ENCODE results near the gene CYB5R4.
A peak's percentile ranks its signal among the peaks of the same experiment; 100 is the strongest.
"Not testable (repeated sequence)": the region's sequence is repeated elsewhere in the genome, so short reads cannot be mapped to it uniquely, and the experiment has no call there.

The CYB5R4 gene

DNA sequence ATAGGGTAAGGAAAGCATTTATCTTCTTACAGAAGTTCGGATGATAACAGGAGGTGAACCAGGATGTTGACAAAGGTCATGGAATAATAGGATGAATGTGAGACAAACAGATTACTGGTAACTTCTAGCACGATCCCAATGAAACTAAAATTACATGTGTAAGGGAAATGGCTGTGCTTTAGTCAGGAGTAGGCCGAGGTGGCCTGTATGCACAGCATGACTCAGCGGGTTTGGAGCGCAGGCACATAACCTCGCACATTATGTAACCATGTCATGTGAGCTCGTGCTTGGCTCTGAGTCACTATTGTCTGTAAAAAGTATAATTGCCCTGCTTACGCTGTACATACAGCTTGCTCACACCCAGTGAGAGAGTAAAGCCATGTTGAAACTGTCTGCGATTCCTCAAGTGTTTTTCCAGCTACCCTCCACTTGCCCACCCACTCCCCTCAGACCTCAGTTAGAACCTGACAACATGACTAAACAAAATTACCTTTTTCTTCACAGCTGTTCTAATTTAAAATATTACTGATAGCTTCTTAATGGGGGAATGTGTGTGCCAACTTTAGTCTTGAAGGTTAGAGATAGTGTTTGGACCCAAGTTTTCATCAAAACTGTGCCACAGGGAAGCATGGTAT, 8.2 kb downstream of the CYB5R4 start:
- no peak for FAIRE-seq

GRCh38 chr6:83868639-83869038, 9.2 kb downstream of the CYB5R4 start:
- FAIRE-seq, result no peak

DNA sequence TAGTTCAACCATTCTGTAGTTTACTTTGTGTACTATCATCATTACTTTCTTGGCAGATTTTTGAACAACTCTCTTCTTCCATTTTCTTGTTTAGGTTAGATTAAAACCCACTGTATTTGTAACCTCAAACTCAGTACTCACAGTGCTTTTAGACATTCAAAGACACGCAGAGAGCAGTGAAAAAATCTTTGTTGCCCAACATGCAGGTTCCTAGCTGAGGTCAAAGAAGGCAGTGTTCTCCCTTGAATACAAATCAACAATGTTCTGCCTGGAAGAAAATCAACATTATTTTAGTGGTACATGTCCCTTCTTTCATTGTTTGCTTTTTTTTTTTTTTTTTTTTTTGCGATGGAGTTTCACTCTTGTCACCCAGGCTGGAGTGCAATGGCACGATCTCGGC, 11.2 kb downstream of the CYB5R4 start:
- FAIRE-seq, result no peak

GRCh38 chr6:83872386-83873118, 13.1 kb downstream of the CYB5R4 start:
- FAIRE-seq, result no peak

- FAIRE-seq, result no peak
Measured at GRCh38 chr6:83873869-83874268, 14.4 kb downstream of the CYB5R4 start.

DNA sequence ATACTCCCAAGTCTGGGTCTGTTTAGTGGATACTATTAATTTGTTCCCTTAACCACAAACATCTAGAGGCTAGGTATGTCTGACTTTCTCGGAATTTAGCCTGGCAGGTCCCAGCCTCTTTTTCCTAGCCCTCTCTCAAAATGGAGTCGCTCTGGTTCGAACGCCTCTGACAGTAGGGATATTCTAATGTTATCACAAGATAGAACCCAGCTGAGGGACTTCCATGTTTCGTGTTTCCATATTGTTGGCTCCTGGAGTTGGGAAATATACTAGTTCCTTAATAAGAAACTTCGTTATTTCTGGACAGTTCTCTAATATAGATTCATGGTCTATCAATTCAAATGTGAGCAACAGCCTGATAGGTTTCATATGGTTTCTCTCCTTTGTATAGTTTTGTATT, 16.4 kb downstream of the CYB5R4 start:
- FAIRE-seq, result no peak

DNA sequence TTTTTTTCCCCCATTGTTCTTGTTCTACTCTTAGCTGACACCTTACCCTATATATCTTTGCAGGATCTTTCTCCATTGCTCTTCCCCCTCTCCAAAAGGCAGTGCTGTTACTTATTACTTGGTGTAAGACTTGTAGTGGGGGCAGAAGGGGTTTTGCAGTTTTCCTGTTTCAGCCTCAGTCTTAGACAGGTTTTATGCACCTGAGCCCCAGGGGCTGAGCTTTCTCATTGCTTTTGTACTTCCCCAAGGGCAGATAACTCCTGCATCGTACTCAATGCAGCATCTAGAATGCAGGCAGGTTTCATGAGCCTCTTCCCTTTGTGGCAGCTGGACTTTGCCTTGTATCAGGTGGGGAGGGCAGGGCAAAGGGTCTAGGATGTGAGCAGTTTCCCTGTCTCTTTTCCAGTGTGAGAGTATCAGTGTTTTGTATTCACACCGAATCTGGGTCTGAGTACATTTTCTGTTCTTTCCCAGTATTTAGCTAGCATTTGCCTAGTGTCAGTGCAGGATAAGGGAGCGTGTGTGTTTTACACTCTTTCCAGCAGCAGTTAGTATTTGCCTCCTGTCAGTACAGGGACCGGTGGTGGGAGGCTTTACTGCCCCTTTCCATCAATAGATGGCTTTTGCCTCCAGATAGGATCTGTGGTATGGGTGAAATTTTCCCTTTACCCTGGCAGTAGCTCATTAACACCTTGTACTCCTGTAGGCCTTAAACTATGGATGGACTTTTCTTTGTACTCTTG, 19.6 kb downstream of the CYB5R4 start:
- no peak for FAIRE-seq

GRCh38 chr6:83879746-83880145, 20.3 kb downstream of the CYB5R4 start:
- no peak for FAIRE-seq

- FAIRE-seq, result no peak
Measured at GRCh38 chr6:83883240-83883639, 23.8 kb downstream of the CYB5R4 start.

DNA sequence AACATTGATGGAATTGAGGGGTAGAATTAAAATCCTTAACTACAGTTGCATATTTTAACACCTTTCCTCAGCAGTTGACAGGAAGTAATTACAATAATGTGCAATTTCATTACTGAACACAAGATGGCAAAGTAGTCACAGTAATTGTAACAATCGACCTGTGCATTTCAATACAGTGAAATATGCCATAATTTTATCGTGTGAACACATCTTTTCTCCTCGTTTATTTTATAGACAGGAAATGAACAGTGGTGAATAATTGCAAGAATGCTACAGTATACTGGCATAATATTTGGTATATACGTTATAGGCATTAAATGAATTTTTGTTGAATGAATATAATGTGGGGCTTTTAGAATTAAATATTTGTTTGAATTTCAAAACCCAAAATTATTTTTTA, 25.0 kb downstream of the CYB5R4 start:
- peak; percentile 86 for FAIRE-seq

DNA sequence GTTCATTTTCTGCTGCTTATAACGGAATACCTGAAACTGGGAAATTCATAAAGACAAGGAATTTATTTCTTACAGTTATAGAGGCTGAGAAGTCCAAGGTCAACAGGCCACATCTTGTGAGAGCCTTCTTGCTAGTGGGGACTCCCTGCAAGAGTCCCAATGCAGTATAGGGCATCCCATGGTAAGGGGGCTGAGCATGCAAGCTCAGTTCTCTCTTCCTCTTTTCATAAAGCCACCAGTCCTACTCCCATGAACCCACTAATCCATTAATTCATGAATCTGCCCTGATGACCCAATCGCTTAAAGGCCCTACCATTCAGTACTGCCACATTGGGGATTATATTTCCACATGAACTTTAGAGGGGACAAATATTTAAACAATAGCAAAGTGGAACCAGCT, 26.5 kb downstream of the CYB5R4 start:
- no peak for FAIRE-seq

DNA sequence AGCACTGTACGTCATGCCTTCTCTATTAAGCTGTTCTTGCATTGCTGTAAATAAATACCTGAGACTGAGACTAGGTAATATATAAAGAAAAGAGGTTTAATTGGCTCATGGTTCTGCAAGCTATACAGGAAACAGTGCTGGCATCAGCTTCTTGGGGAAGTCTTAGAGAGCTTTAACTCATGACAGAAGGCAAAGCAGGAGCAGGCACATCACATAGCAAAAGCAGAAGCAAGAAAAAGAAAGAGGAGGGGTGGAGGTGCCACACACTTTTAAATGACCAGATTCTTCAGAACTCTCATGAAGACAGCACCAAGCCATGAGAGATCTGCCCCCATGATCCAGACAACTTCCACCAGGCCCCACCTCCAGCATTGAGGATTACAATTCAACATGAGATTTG, 30.1 kb downstream of the CYB5R4 start:
- no peak for FAIRE-seq

DNA sequence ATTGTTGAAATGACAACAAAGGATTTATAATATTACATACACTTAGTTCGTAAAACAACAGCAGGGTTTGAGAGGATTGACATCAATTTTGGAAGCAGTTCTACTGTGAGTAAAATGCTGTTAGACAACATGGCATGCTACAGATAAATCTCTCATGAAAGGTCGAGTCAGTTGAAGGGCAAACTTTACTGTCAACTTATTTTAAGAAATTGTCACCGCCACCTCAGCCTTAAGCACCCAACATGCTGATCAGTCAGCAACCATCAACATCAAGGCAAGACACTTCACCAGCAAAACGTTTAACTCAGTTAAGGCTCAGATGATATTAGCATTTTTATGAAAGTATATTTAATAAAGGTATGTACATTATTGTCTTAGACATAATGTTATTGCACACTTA, 31.0 kb downstream of the CYB5R4 start:
- no peak for FAIRE-seq

DNA sequence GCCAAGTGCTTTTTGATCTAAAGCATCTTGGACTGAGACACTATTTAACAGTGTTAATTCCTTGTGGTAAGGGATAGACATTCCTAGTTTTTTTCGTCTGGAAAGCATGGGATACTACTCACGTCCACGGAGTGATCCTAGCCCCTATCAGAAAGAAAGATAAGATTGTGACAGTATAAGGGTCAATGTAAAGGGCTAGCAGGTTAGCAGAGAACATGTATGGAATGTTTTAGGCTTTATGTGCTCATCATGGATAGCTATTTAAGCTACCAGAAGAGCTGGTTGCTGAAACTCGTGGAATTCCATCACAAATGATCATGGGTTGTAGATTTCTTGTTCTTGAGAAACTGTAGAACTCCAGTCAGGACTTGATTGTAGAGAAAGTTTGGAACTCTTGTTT, 32.1 kb downstream of the CYB5R4 start:
- FAIRE-seq, result no peak

DNA sequence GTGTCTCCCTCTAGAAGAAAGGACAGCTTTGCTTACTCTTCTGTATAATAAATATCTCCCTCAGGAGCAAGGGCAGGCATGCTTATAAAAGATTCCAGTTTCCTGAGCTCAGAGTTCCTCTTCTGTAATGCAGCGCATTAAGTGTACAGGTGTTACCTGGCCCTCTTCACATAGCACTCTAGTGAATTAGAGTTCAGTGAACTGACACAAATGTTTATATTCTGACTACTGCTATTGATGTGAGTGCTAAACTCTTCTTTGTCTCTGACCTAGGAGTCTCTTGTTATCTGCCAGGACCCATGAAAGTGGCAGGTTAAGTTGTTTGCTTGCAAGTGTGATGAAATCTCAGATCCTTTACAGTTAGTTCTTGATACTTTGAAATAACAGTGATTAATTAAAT, 33.5 kb downstream of the CYB5R4 start:
- FAIRE-seq, result no peak

- not testable (repeated sequence) for FAIRE-seq
Measured at GRCh38 chr6:83897094-83897493, 37.6 kb downstream of the CYB5R4 start.

DNA sequence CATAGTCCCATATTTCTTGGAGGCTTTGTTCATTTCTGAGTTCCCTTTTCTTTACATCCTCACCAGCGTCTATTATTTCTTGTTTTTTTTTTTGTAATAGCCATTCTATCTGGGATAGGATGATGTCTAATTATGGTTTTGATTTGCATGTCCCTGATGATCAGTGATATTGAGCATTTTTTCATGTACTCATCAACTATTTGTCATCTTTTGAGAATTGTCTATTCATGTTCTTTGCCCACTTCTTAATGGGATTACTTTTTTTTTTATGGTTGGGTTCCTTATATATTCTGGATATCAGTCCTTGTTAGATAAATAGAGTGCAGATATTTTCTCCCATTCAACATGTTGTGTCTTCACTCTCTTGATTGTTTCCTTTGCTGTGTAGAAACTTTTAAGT, 42.1 kb downstream of the CYB5R4 start:
- no peak for FAIRE-seq

- no peak for FAIRE-seq
Measured at GRCh38 chr6:83904395-83904794, 44.9 kb downstream of the CYB5R4 start.

DNA sequence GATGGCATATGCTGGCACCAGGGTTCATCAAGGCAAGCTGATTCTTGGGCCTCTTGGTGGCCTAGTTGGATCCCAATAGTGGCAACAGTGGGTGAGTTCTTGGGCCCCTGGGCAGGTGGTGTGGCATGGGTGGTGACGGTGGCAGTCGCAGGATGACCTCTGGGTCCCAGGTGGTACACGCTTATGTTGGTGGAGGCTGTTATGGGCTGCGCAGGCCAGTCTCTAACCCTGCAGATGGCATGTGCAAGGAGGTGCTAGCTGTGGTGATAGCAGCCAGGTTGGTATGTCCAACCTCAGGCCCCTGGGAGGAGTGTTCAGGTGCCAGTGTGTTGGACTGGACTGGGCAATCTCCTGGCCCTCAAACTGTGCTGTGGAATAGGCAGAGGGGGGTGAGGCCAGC, 46.2 kb downstream of the CYB5R4 start:
- no peak for FAIRE-seq

GRCh38 chr6:83907623-83908390, 48.3 kb downstream of the CYB5R4 start:
- FAIRE-seq, result not testable (repeated sequence)

GRCh38 chr6:83908813-83909212, 49.3 kb downstream of the CYB5R4 start:
- FAIRE-seq, result no peak

- no peak for FAIRE-seq
Measured at GRCh38 chr6:83911278-83911677, 51.8 kb downstream of the CYB5R4 start.

GRCh38 chr6:83914953-83915352, 55.5 kb downstream of the CYB5R4 start:
- no peak for FAIRE-seq
